Epidermal melanocyte (primary cell): ENCODE measurements around the gene PRDM16.

Experiments used
- DNase-seq: peaks from one replicate; pipeline ENCODE4 v3.0.0; 2011; ENCODE audit warnings: low spot score; ENCODE audit not compliant: insufficient read length

Gene PRDM16

DNA sequence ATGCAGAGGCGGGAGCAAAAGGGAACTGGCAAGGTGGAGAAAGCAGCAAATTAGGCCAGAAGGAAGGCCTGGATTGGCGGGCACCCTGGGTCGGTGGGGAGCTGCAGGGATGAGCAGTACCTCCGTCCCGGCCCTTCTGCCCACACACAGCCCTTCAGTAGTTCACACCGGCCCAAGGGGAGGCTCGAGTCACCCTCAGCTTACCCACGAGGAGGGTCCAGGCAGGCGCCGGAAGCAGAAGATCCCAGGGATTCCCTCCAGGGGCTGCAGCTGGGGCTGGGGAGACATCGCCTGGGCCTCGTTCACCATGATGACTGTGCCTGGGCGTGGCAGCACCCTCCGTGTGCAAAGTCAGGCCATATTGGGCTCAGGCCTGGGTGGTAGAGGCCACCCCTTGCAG, 190.0 kb downstream of the PRDM16 start:
- DNase-seq: no peak

DNA sequence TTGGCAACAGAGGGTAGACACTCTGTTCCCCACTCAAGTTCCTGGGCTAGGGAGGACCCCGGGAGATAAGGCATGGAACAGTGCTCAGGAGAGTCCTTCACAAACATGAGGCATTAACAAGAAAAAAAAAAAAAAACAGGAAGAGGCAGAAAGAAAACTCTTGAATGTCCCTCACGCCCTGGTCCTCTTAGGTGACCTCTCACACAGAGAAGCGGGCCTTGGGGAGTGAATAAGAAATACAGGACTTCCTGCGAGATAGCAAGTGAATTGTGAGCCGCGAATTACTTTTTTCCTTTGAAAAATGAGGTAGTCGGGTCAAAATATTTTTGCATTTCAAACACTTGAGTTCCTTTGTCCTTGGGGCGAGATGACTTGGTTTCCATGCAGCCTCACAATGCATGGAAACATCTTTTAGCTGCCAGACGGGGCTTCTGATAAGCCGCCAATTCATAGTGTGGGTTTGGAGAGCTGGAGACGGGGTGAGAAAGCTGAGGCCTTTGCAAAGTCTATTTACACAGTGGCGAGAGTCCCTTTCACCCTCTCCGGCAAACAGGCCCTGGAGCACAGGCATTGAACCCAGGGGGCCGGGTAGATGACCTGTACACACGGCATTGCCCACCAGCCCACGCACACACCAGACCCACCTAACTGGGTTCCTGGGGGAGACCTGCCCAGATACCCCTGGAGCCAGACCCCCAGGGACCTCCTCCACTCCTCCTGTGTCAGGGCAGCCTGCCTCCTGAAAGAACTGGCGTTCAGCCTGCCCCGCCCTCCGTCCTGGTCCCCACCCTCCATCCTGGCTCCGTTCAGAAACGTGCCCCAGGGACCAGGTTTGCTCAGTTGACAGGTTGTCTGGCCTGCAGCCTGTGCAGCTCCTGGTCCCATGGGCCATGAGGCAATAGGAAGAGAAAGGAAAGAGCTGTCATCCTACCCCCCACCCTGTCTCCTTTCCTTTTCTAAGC, 192.3 kb downstream of the PRDM16 start:
- no peak for DNase-seq

DNA sequence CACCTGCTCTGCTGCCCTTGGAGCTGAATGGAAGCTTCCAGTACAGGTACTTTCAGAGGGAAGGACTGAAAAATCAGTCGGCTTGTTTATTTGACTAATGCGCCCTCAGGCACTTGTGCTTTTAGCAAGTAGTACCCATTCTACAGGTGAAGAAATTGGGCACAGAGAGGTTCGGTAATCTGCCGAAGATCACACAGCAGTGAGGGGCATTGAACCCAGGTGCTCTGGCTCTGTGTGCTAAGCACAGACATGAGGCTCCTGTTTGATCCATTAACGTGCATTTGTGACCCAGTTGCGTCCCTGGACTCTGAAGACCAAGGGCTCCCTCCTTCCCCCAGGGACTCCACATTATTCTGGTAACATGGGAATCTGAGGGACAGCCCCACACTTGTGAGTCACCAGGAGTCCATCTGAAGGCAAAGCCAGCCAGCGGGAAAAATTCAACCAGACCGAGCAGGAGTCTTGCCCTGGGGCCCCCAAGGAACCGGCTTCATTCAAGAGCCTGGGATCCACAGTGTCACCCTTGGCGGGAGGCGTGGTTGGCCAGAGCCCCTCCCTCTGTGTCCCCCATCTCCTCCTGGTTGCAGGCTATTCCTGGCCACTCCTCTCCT, 193.1 kb downstream of the PRDM16 start:
- DNase-seq: no peak

DNA sequence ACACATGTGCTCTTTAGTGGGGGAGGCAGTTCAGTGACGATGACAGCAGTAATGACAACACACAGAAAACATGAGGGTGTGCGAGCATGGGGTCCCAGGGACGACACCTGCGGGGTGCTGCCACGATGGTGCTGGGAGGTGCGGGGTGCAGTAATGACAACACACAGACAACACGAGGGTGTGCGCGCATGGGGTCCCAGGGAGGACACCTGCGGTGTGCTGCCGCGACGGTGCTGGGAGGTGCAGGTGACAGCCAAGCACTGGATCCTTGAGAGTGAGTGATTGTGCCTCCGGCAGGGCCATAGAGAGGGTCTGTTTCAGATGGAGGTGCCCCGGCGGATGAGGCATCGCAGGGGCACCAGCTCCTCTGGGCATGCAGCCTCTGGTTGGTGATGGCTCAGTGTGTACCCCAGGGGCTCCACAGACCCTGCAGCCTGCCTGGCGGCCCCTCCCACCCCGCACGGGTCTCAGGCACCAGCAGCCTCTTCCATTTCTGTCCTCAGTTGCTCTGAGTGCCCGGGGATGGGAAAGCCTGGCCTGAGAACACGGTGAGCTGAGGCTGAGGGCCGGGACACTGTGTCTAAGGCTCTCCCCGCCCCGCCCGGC, 193.8 kb downstream of the PRDM16 start:
- DNase-seq: no peak

DNA sequence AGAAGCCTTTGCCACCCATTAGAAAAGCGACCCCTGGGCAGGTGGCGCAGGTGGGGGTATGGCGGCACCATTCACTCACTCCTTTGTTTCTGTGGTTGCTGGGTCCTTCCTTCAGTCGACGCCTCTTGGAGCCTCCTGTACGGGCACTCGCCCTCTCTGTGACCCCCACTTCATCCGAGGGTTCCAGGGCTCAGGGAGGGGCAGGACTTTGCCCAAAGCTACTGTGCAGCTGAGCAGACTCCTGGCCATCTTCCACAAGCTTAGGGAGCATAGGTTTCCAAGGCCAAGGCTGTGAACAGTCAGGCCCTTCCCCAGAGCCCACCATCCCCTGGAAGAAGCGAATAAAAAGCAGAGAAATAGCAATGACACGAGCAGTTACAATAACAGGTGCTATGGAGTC, 194.8 kb downstream of the PRDM16 start:
- no peak for DNase-seq

DNA sequence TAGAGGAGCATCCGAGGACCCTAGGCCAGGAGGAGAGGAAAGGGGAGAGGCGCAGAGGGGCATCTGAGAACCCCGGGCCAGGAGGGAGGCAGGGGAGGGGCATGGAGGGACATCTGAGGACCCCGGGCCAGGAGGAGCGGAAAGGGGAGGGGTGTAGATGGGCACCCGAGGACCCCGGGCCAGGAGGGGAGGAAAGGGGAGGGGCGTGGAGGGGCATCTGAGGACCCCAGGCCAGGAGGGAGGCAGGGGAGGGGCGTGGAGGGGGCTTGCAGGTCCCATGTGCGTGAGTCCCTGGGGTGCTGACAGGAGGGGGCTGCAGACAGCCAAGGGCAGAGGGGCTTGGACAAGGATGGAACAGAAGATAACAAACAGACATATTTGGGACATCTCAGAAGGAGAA, 195.5 kb downstream of the PRDM16 start:
- DNase-seq: no peak

DNA sequence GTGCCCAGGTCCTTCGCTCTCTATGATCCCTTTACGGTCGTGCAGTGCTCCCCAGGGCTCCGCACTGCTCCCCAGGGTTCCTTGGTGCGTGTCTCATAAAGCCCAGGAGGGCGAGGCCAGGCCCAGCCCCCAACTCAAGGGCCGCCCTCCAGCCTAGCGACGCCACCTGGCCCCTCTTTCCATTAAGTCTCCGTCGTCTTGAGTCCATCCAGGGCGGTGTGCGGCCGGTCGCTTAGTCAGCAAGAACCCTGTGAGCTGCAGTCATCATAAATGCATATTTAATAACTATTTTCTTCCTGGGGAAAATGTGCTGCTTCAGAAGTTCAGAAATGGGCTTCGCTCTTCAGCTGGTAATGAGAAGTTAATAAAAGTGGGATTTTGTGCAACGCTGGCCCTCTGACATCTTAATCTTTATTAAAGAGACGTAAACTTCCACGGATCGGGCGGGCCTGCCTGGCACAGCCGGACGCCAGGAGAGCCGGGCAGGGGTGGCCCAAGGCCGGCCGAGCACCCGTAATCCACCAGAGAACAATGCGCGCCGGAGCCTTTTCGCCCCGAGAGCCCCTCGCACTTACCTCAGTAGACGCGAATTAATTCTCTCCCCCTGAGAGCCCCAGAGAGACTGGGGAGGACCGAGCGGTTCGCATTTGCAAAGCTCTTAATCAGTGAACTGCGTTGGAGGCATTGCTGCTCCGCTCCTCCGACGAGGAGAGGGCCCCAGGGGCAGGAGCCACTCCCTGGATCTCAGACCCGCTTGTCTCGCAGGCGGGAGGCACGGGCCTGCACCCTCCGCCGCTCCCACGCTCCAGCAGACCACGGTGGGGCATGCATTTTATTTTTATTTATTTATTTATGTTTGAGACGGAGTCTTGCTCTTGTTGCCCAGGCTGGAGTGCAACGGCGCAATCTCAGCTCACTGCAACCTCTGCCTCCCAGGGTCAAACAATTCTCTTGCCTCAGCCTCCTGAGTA, 197.1 kb downstream of the PRDM16 start:
- no peak for DNase-seq

DNA sequence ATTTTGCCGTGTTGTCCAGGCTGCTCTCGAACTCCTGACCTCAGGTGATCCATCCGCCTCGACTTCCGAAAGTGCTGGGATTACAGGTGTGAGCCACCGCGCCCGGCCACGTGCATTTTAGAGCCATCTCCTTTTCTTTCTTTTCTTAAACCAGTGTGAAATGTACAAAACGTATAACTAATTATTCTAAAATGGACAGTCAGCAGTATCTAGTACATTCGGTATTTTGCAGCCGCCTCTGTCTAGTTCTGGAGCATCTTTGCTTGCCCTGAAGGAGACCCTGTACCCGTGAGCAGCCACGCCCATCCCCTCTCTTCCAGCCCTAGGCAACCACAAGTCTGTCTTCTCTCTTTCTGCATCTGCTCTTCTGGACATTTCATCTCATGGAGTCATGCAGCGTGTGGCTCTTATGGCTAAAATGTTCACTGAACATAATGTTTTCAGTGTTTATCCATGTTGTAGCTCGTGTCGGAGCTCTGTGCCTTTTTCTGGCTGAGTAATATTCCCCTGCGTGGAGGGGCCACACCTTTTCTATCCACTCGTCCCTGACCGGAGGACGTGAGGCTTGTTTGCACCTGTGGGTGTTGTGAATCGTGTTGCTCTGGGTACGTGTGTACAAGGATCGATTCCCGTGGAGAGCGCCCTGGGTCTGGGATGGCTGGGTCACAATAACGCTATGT, 198.0 kb downstream of the PRDM16 start:
- DNase-seq: no peak

DNA sequence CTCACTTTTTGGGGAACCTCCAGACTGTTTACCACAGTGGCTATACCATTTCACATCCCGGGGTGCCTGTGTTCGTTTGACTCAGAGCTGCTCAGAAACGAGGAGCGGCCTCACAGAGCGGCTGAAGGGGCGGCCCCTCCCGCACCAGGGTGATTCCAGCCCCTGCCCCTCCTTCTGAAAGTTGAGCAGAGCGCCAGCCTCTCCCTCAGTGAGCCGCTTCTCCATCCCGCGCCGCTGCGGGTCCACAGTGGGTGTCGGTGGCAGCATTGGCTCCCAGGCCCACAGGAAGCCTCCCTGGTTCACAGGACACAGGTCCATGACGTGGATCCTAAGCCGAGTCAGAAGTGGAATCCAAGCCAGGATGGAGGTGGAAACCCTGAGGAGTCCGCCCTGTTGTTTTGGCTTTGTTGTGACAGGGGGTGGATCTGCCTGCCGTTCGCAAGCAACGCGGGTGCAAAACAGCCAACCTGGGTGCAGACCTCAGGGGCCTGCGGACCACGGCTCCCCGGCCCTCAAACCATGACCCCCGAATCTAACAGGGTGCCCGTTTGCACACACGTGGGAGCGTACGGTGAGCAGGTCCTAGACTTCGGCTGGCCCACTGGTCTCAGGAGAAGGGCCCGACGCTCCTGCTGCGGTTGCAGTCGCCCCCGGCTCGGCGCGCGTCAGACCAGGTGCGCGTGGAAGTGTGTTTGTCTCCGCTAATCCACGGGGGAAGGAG, 198.7 kb downstream of the PRDM16 start:
- DNase-seq: no peak

DNA sequence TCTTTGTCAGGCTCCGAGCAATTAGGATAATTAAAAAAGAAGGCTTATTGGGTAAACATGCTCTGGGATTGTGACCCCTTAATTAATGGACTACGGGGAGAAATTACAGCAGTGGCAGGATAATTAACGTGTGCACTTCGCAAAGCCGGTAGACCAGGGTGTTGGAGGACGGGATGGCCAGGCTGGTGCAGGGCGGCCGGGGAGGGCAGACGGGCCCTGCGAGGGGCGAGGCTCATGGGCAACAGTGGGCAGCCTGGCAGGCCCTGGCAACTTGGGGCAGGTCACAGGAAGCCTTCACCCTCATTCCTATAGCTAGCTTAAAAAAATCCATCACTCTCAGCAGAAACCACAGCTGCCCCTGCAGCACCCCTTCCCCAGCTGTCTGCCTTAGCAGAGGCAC, 199.3 kb downstream of the PRDM16 start:
- DNase-seq: no peak

DNA sequence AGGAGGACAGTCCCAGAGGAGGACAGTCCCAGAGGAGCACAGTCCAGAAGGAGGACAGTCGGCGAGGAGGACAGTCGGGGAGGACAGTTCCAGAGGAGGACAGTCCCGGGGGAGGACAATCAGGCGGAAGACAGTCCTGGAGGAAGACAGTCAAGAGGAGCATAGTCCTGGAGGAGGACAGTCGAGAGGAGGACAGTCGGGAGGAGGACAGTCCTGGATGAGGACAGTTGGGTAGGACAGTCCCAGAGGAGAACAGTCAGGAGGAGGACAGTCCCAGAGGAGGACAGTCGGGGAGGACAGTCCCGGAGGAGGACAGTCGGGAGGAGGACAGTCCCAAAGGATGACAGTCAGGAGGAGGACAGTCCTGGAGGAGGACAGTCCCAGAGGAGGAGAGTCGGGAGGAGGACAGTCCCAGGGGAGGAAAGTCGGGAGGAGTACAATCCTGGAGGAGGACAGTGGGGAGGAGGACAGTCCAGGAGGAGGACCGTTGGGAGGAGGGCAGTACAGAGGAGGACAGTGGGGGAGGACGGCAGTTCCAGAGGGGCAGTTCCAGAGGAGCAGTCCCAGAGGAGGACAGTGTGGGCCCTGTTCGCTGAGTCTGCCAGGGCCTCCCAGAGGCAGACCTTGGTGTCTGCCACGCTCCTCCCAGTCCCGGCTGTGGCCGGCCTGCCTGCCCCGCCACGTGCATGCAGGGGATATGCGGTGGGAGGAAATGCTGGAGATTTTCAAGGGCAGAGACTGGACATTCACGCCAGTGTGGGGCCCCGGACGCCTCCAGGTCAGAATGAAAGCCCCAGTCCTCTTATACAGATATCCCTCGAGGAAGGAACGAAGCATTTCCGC, 201.6 kb downstream of the PRDM16 start:
- no peak for DNase-seq

DNA sequence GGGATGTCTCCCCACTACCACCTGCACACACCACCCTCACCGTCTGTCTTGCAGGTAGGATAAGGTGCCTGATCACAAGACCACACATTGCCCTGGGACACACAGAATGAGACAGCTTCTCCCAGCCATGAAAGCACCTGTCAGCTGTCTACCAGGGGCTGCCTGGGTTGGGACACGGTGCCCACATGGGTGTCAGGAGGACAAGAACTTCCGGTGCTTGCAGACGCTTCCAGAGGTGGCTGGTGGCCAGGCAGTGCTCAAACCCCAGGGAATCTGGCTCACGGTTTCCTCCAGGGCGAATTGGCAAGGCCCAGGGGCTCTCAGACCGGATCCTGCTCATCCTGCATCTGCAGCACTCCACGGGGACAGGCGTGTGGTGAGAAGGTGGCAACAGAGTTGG, 202.9 kb downstream of the PRDM16 start:
- no peak for DNase-seq

DNA sequence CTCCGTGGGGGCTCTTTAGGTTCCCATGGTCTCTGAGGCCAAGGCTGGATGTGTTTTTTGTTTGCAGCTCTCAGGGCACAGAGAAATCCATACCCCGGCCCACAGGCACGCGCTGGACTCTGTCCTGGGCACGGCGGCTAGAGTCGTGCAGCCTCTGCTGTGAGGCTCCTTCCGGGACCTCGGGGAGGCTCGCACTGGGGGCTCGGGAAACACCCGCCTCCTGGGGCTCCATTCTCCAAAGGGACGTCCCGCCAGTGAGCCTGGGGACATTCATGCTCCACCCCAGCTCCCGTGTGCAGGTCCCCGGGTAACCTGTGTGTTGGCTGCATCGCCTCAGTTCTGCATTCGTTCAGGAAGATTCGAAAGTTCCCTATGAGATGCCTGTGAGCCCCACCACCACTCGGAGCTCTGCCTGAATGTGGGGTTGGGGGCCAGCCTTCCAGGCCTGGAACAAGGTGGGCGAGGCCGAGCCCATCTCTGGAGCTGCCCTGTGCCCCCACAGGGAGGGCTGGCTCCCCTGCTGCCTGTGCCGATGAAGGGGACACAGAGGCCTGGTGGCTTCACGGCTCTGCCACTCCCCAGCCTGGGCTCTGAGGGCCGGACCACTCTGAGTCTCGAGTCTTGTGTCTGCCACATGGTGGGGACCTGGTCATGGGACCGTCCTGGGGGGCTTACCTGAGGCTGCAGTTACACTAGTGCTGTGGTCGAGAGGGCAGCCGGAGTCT, 203.5 kb downstream of the PRDM16 start:
- no peak for DNase-seq

DNA sequence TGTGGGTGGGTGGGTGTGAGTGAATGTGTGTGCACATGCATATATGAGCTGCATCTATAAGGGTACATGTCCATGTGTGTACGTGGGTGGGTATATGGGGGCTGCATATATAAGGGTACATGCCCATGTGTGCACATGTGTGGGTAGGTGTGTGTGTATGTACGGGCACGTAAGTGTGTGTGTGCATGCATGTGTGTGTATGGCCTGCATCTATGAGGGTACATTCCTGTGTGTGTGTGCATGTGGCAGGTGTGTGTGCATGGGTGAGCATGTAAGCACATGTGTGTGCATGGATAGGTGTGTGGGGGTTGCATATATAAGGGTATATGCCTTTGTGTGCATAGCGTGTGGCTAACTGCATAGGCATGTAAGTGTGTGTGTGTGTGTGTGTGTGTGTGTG, 204.4 kb downstream of the PRDM16 start:
- DNase-seq: no peak

DNA sequence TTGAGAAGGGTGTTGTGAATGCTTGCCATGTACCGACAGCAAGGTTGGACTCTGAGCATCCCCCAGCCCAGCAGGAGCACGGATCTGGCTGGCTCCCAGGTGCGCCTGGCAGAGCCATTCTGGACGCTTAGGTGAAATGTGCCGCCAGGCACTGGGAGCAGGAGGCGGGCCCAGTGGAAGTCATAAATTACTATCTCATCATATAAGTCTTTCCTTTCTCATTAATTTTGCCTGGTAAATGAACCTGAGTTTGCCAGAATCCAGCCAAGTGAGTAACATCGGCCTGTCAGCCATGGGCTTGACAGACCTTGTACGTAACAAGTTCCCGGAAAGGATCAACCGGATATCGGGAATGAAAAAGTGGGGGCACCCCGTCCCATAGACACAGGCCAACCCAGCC, 206.0 kb downstream of the PRDM16 start:
- DNase-seq: no peak

DNA sequence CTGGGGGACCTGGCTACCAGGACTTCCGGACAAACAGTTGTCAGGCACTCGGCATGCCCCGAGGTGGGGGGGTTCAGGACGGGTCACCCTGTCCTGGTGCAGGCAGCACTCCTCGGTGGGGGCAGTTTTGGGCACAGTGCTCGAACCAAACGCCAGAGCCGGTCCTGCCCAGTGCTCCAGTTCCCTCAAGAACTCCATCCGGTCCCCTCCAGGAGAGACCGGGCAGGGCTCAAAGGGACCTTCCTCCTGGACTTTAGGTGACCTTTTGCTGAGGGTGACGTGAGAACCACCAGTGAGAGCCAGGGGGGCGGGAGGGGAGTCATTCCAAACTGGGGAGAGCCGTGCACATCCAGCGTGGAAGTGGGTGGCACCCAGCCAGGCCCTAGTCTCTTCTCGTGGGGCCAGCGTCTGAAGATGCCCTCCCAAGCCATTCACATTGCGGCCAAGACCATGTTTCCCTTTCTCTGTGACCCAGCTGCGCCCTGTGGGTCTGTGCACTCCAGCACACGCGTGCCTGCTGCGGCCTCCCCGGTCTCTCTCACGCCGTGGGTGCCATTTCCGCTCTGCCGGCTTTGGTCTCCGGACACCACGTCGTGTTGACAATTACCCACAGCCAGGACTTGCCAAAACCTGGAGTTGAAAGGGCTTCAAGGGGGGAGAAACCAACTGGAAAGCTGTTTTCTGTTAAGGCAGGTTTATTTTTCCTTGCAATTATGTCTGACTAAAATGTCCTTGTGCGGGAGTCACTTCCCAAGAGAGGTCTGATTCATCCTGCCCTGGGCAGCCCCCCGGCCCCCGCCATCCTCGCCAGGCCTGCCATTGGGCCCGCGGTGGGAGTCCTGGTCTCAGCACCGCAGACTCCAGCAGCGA, 206.7 kb downstream of the PRDM16 start:
- DNase-seq: no peak

DNA sequence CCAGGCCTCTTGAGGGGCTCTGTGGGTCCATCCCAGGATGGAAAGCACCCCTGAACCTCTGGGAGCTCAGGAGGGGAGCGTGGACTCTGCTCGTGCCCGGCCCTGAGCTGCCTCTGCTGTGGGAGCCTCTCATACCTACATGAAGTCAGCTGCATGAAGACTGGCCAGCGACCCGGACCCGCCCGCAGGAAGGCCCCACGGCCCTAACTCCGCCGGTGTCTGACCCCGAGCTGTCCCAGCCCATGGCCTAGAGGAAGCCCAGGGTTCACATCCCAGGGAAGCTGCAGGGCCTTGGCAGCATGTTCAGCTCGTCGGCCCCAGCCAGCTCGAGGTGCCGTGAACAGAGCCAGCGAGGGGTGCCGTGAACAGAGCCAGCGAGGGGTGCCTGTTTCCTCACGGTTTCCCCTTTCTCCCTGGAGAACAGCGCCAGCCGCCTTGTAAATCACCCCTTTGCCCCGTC, 207.4 kb downstream of the PRDM16 start:
- no peak for DNase-seq
